HG02678 (cell line): ENCODE measurements around the gene SNAI1.

Experiments
- ATAC-seq: cut with Tn5 transposase; IDR thresholded peaks from one replicate; pipeline ENCODE4 v1.9.1; 2021; ENCODE audit warnings: mild to moderate bottlenecking, moderate library complexity; ENCODE audit not compliant: unreplicated experiment

SNAI1 gene

DNA sequence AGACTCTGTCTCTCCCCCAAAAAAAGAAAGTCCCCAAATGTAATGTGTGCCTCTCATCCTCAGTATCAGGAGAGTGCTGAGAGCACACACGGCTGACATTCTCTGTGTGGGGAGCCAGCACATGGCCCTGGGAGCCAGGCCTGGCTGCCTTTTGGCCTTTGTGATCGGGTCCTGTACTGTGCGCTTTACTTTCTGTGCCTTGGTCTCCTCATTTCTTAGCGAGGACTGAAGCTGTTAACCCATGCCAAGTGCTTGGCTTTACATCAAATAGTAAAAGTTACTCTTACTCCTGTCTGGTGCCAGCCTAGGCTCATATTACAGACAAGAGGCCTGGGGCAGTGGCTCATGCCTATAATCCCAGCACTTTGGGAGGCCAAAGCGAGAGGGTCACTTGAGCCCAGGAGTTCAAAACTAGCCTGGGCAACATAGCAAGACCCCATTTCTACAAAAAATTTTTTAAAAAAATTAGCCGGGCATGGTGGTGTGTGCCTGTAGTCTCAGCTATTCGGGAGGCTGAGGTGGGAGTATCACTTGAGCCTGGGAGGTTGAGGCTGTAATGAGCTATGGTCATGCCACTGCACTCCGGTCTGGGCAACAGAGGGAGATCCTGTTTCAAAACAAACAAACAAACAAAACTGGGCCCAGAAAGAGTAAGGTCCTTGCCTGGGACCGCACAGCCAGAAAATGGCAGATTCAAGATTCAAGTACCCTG lies 50.3 kb downstream of the SNAI1 start:
- no peak for ATAC-seq

DNA sequence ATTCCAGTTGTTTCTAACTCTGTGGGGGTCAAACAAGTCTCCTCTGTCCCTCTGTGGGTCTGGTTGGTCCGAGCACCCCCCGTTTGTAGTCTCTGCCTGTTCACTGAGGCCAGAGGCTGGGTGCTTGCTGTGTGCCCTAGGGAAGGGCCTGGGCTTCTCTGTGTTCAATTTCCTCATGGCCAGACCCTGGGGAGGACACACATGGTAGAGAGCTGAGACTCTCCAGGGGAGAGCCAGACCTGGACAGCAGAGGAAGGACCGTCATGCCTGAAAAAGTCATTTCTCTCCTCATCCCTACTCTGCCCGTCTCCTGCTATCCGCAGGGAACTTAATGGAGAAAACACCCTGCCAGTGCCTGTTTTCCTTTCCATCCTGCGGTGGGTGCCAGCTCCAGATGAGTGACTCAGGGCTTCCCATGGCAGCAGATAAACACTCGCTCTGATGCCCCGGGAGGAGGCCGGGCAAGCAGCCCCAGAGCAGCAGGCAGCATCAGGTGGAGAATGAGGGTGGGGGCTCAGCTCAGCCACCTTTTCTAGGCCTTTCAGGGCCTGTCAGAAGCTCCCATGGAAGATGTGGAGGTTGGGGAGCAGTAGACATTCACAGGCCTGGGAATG lies 51.9 kb downstream of the SNAI1 start:
- no peak for ATAC-seq

DNA sequence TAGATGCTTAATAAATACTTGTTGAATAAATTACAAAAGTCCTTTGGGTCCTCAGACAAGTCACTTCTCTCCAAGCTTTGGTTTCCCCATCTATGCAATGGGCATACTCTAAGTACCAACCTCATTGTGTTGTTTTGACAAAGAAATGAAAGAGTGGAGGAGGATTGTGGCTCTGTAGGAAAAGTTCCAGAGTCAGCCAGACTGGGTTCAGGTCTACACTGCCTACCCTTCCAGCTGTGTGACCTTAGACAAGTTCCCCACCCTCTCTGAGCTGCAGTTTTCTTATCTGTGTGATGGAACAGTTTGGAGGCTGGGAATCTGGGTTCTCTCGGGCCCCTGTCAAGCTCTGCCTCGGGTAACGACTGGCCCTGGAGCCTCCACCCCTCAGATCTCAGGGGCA lies 53.9 kb downstream of the SNAI1 start:
- ATAC-seq: no peak

DNA sequence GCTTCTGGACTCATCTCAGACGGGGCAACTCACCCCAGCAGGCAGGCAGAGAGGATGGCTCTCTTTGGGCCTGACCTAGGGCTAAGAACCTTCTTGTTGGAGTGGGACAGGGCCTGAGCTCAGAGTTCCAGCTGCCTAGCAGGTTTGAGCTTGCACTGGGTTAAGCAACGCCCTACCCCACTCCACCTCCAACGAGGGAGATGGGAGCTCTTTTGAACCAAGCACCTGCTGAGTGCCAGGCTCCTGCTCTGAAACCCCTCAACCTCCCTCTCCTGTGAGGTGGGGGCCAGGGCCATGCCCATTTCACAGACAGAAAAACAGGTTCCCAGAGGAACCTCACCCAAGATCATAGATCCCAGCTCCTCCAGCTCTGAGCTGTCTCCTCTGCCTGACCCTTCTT lies 54.3 kb downstream of the SNAI1 start:
- no peak for ATAC-seq

DNA sequence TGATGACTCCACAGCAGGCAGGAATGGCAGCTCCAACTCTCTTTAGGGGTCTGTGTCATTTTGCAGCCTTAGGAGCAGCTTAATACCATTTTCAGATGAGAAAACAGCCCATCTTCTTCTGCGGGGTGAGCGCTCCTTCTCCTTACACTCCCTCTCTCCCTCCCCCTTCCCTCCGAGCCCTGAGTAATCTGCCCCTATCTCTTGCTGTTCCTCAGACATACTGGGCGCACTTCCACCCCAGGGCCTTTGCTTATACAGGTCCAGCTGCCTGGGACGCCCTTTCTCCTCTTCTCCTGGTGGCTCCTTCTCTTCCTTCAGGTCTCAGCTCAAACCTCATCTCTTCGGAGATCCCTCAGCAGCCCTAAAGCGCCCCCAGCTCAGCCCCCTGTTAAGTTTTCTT lies 54.8 kb downstream of the SNAI1 start:
- ATAC-seq: no peak

DNA sequence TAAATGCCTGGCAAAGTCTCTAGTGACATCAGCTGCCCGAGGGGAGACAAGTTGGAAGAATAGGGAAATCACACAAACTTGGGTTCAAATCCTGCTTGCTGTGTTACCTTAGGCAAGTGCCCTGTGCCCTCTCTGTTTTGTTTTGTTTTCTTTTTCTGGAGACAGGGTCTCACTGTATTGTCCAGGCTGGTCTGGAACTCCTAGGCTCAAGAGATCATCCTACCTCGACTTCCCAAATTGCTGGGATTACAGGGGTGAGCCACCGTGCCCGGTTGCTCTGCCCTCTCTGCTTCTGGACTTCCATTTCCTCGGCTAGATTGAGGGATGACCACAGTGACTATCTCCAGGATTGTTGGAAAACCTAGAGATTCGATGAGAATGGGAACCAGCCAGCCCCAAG lies 55.4 kb downstream of the SNAI1 start:
- no peak for ATAC-seq
